K562 (cell line): Measurements from ENCODE around the gene UPF1. TPM values are rescaled to one million over a fixed set of nuclear protein-coding genes. Genes with fewer than 3 reads are reported as not detected.
A peak's percentile ranks its signal among the peaks of the same experiment; 100 is the strongest.

Source experiments
- ATAC-seq: fragments of 200-7000 bp; cut with Tn5 transposase; 3 replicates; pipeline ENCODE4 v1.9.1; 2020; ENCODE audit warnings: moderate library complexity
- BruUV-seq: library from RNA; stranded (reverse); fragments of 400-500 nt; replicated peaks from 2 replicates; lab custom pipeline; 2021; lab: Mats Ljungman, UMichigan
- CTCF ChIA-PET: fragments of 300-600 bp; formaldehyde crosslinking; extraction: SDS; loops from one replicate; lab custom pipeline; 2021; ENCODE audit warnings: low intra/inter-chr PET ratio; lab: Yijun Ruan, JAX
- POLR2A ChIA-PET: fragments of 300-600, 350-650 bp; sonication (Branson Sonifier 250); formaldehyde crosslinking; extraction: SDS; loops from one replicate; lab custom pipeline; 2021; ENCODE audit warnings: antibody characterized with exemption, inconsistent platforms; lab: Yijun Ruan, JAX
- DNase-seq, 4 experiments: peaks; one replicate each; pipeline versions ENCODE4 v3.0.0 to v3.0.0-alpha.2; 2011 to 2018; ENCODE audit warnings: low spot score in 3 of 4, mixed read lengths in 3 of 4; ENCODE audit errors: extremely low read depth in 1 of 4
- FAIRE-seq: peaks from 2 replicates; lab custom pipeline; 2011; peaks lifted over from hg19 to GRCh38; lab: Jason Lieb, UNC
- H2AFZ ChIP-seq: 2 replicates; pipeline ENCODE4 v1.6.0; 2011; ENCODE audit warnings: low read depth, low read length, control low read depth, inconsistent platforms
- H3K27ac ChIP-seq: fragments of 200-600 bp; 3 replicates; pipeline ENCODE4 v1.8.0; 2011; ENCODE audit warnings: low read depth, mild to moderate bottlenecking, control low read depth, inconsistent platforms, low read length, moderate library complexity, mixed read lengths; ENCODE audit errors: extremely low read depth
- H3K27me3 ChIP-seq, 2 experiments: fragments of 300-600 bp in 1 of 2; 2 replicates in 1 of 2; 3 replicates in 1 of 2; pipeline versions ENCODE4 v1.6.0 to v1.8.0; 2011; ENCODE audit warnings: inconsistent platforms in 2 of 2, low read length in 2 of 2, mild to moderate bottlenecking in 1 of 2, mixed read lengths in 1 of 2, moderate library complexity in 1 of 2; ENCODE audit not compliant: control insufficient read depth in 2 of 2, insufficient read depth in 2 of 2
- H3K36me3 ChIP-seq: fragments of 300-600 bp; 3 replicates; pipeline ENCODE4 v1.8.0; 2011; ENCODE audit warnings: mild to moderate bottlenecking, low read length, inconsistent platforms; ENCODE audit not compliant: control insufficient read depth, insufficient read depth
- H3K4me1 ChIP-seq, 2 experiments: fragments of 200-600 bp in 1 of 2; replicated peaks in 1 of 2; 2 replicates in 1 of 2; 3 replicates in 1 of 2; pipeline versions ENCODE4 v1.5.1 to v1.8.0; 2011; ENCODE audit warnings: inconsistent platforms in 2 of 2, low read length in 2 of 2, mild to moderate bottlenecking in 1 of 2, mixed read lengths in 1 of 2, moderate library complexity in 1 of 2; ENCODE audit not compliant: control insufficient read depth in 2 of 2, insufficient read depth in 2 of 2
- H3K4me2 ChIP-seq: 2 replicates; pipeline ENCODE4 v1.6.1; 2011; ENCODE audit warnings: low read length, control low read depth, inconsistent platforms, mixed read lengths; ENCODE audit not compliant: insufficient read depth
- H3K4me3 ChIP-seq: fragments of 200-600 bp; sonication (generic), shearing (Covaris generic); 2 replicates; pipeline ENCODE4 v1.5.1; 2016; ENCODE audit warnings: control low read depth, inconsistent platforms
- H3K79me2 ChIP-seq: fragments of 200-600 bp; 3 replicates; pipeline ENCODE4 v1.8.0; 2011; ENCODE audit warnings: low read length, inconsistent platforms; ENCODE audit not compliant: control insufficient read depth, insufficient read depth
- H3K9ac ChIP-seq, 2 experiments: 2 replicates each; pipeline versions ENCODE4 v1.6.0 to v1.6.1; 2011; ENCODE audit warnings: low read depth in 2 of 2, low read length in 2 of 2, control low read depth in 1 of 2, inconsistent platforms in 1 of 2, mild to moderate bottlenecking in 1 of 2, mixed read lengths in 1 of 2; ENCODE audit not compliant: insufficient read depth in 1 of 2
- H3K9me1 ChIP-seq: one replicate; pipeline ENCODE4 v1.6.0; 2011; ENCODE audit warnings: inconsistent platforms, mild to moderate bottlenecking, low read length, moderate library complexity; ENCODE audit not compliant: control insufficient read depth, insufficient read depth
- H3K9me3 ChIP-seq: replicated peaks from 2 replicates; pipeline ENCODE4 v1.5.1; 2011; ENCODE audit warnings: low read depth, low read length, inconsistent platforms; ENCODE audit not compliant: control insufficient read depth, insufficient read depth
- H4K20me1 ChIP-seq: replicated peaks from 2 replicates; pipeline ENCODE4 v1.6.1; 2011; ENCODE audit warnings: low read length, inconsistent platforms, mixed read lengths; ENCODE audit not compliant: control insufficient read depth, insufficient read depth
- MAZ ChIP-seq, 2 experiments: fragments of 450-650 bp in 1 of 2; sonication (generic) in 1 of 2; formaldehyde crosslinking; IDR thresholded peaks in 1 of 2; conservative IDR thresholded peaks in 1 of 2; 2 replicates each; pipeline versions ENCODE4 v1.4.0 to v1.5.0; 2020; ENCODE audit warnings: mild to moderate bottlenecking in 1 of 2, missing genetic modification reagents in 1 of 2
- MGA ChIP-seq: fragments of 450-650 bp; IDR thresholded peaks from 2 replicates; pipeline ENCODE4 v1.6.1; 2016; ENCODE audit warnings: mild to moderate bottlenecking, moderate library complexity
- SRSF3 ChIP-seq: fragments of 200-400 bp; formaldehyde crosslinking; IDR thresholded peaks from 2 replicates; pipeline ENCODE4 v1.6.1; 2016; ENCODE audit warnings: mild to moderate bottlenecking, low read length, moderate library complexity; ENCODE audit not compliant: insufficient read depth
- WGBS: fragments of 100-300 bp; shearing (Covaris generic); methylation state at CpG from one replicate; pipeline ENCODE4 v1.1.6; 2016; ENCODE audit warnings: low coverage, mixed read lengths; ENCODE audit not compliant: insufficient coverage; ENCODE audit errors: missing lambda C conversion rate; 5-methylcytosine and 5-hydroxymethylcytosine counted together
- in situ Hi-C: fragments of 300-500 bp; cut with MboI; formaldehyde crosslinking; loops from 4 replicates; pipeline ENCODE4 v1.15.0; 2018; ENCODE audit warnings: inconsistent platforms, mixed read lengths
- intact Hi-C: fragments of 100-400 bp; cut with micrococcal nuclease; formaldehyde crosslinking; loops from 2 replicates; pipeline ENCODE4 v1.14.2; 2022
- polyA plus RNA-seq, 8 experiments: library from polyadenylated mRNA; depleted of rRNA in 4 of 8; stranded (reverse) in 5 of 8; unstranded in 3 of 8; fragments of >200 nt; fragmentation: Nextera tagmentation in 2 of 8; fragmentation: Illumina TruSeq in 1 of 8; extraction: Ambion mirVana in 2 of 8; extraction: Trizol in 1 of 8; gene quantifications; 2 replicates each; pipeline versions ENCODE4 v1.2.1 to v1.2.3, GENCODE V29; 2011 to 2014; ENCODE audit warnings: inconsistent platforms in 1 of 8, missing spikeins in 1 of 8
- total RNA-seq, 7 experiments: library from RNA; depleted of rRNA in 6 of 7; stranded (reverse); fragments of >200 nt in 6 of 7; fragmentation: Illumina TruSeq in 2 of 7; extraction: Trizol in 2 of 7; gene quantifications; 2 replicates each; pipeline versions ENCODE4 v1.2.1 to v1.2.3, GENCODE V29; 2011 to 2021; ENCODE audit warnings: low replicate concordance in 1 of 7
- TF ChIP-seq, protein P1 (sequence below): sonication (generic); formaldehyde crosslinking; IDR thresholded peaks from 2 replicates; pipeline ENCODE4 v1.8.0; 2022; ENCODE audit warnings: missing genetic modification reagents, mild to moderate bottlenecking, moderate library complexity, borderline replicate concordance

Gene UPF1
- total and polyA plus RNA-seq, 9 of the 15 experiments (the other 6 are each of a cell fraction or from before 2014, with no cell fraction given) = 0.34 to 103 (median 27.9) TPM

DNA sequence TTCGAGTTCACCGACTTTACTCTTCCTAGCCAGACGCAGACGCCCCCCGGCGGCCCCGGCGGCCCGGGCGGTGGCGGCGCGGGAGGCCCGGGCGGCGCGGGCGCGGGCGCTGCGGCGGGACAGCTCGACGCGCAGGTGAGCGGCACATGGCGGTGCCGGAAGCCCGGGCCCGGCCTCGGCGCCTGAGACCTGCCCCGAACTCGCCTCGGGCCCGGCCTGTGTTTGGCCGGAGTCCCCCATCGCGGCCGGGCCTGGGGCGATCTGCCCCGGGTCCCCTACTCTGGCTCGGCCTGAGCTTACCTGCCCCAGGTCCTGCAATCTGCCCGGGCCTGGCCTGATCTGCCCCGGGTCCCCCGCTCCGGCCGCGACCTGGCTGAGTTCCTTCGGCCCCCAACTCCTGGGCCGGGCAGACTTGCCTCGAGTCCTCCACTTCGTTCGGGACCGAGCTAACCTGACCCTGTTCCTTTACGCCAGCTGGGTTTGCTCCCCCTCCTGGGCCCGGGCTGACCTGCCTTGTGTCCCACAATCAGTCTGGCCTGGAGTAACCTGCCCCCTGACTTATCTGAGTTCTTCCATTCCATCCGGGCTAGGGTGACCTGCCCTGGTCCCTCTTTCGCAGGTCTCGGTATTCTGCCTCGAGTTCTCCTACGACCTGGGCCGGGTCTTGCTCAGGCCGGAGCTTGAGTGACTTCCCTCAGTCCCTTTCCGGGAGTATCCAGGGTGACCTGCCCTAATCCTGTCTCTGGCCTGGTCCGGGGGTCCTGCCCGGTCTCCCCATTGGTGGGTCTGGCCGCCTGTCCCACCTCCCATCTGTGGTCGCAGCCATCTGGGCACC lies 764 bp downstream of the UPF1 start:
- POLR2A ChIA-PET = interaction anchor here (0.6 to 4.3 kb wide), 12 partner anchors 9 to 1416 kb away, joined by 3 to 34 read pairs (median 4); partner anchors contain the start of gene REX1BD
- H3K79me2 ChIP-seq = peaks cover 61% of the 10 kb centered on the region
- no peaks in the 10 kb centered on the region for H3K27me3 ChIP-seq
- TSS peak; percentile 36 for BruUV-seq
- H3K36me3 ChIP-seq = peaks cover 40% of the 10 kb centered on the region
- DNase-seq (peak; percentile 61 to 80 (median 72)), ATAC-seq (peak; percentile 89), FAIRE-seq (peak; percentile 51)
- H3K4me2 ChIP-seq = peak overlapping the region; percentile 100
- H2AFZ ChIP-seq = peak overlapping the region; percentile 69; the same call in 1 of the 2 replicates
- peak overlapping the region; percentile 96 for H3K27ac ChIP-seq
- H3K4me3 ChIP-seq = peak overlapping the region; percentile 90
- H3K9me3 ChIP-seq = no peaks in the 10 kb centered on the region
- WGBS = under 1% methylated on average over 42 of the region's 69 CpGs
- intact Hi-C loops = loop anchor here (5.0 kb wide), 1 partner anchor 195 kb away; the partner anchor contains the start of gene KLHL26
- peak overlapping the region; percentile 92 to 100 for H3K9ac ChIP-seq
- CTCF ChIA-PET = interaction anchor here (0.6 to 0.7 kb wide), 2 partner anchors 56 to 237 kb away, joined by 3 to 4 read pairs; no protein-coding TSS in a partner anchor
- H4K20me1 ChIP-seq = peaks cover 45% of the 10 kb centered on the region
- H3K9me1 ChIP-seq = peaks cover 6% of the 10 kb centered on the region
- in situ Hi-C loops = no loop called here
- H3K4me1 ChIP-seq = peaks cover 16 to 22% of the 10 kb centered on the region in 2 experiments
- TF ChIP-seq, protein P1, sequence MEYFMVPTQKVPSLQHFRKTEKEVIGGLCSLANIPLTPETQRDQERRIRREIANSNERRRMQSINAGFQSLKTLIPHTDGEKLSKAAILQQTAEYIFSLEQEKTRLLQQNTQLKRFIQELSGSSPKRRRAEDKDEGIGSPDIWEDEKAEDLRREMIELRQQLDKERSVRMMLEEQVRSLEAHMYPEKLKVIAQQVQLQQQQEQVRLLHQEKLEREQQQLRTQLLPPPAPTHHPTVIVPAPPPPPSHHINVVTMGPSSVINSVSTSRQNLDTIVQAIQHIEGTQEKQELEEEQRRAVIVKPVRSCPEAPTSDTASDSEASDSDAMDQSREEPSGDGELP (CRISPR knock-in tag) = peak; percentile 95
- TF ChIP-seq MGA (peak; percentile 26; the same call in 1 of the 2 replicates), MAZ (CRISPR knock-in tag; conservative IDR thresholded peaks at IDR 0.05 in 1 of 2, IDR thresholded peaks at IDR 0.05 in 1 of 2) (peak in 1 of 2 experiments; percentile 43; a peak in 2 of 4 replicates), SRSF3 (no peak)
